Esophagus squamous epithelium (tissue), 5 donors: Measurements from ENCODE around the gene ITIH5. TPM values are rescaled to one million over a fixed set of nuclear protein-coding genes. Genes with fewer than 3 reads are reported as not detected.

ENCODE experiments used
- DNase-seq: peaks from one replicate; lab custom pipeline; 2025; lab: John Stamatoyannopoulos, UW
- H3K27ac ChIP-seq, 4 donors: fragments of 200-600 bp; sonication (generic); one replicate each; pipeline ENCODE4 v1.5.1; 2016 to 2019; ENCODE audit warnings: mild to moderate bottlenecking in 1 of 4
- H3K27me3 ChIP-seq, 4 donors: fragments of 200-600 bp; sonication (generic); 1 replicate in 3 of 4; 2 replicates in 1 of 4; pipeline versions ENCODE4 v1.5.1 to v1.6.0; 2017 to 2021; ENCODE audit warnings: antibody characterized with exemption in 1 of 4
- H3K36me3 ChIP-seq, 3 donors: fragments of 200-600 bp; sonication (generic); one replicate each; pipeline ENCODE4 v1.5.1; 2016 to 2019
- H3K4me1 ChIP-seq, 3 donors: fragments of 200-600 bp; sonication (generic); one replicate each; pipeline ENCODE4 v1.5.1; 2017 to 2019
- H3K4me3 ChIP-seq, 4 donors: fragments of 200-600 bp; sonication (generic); 1 replicate in 3 of 4; 2 replicates in 1 of 4; pipeline ENCODE4 v1.5.1; 2016 to 2019; ENCODE audit warnings: mild to moderate bottlenecking in 2 of 4, moderate library complexity in 1 of 4
- H3K9me3 ChIP-seq, 3 donors: fragments of 200-600 bp; sonication (generic); one replicate each; pipeline ENCODE4 v1.5.1; 2016 to 2019
- POLR2A ChIP-seq, 4 donors: fragments of 450-650 bp; IDR thresholded peaks; one replicate each; pipeline ENCODE4 v1.6.1; 2017; ENCODE audit warnings: antibody characterized with exemption in 4 of 4, mild to moderate bottlenecking in 4 of 4, moderate library complexity in 3 of 4
- WGBS, 2 donors: methylation state at CpG; one replicate each; pipeline ENCODE4 v1.1.5; 2018; 5-methylcytosine and 5-hydroxymethylcytosine counted together
- intact Hi-C: fragments of 100-400 bp; cut with DNase I; formaldehyde crosslinking; loops from one replicate; pipeline ENCODE4 v1.15.0; 2022
- total RNA-seq, 4 donors: library from RNA; depleted of rRNA; stranded (reverse); fragments of >200 nt; gene quantifications; one replicate each; pipeline ENCODE4 v1.1.0, GENCODE V29; 2016
- TF ChIP-seq, protein P1 (sequence below), 6 experiments: fragments of 450-650 bp in 4 of 6; fragments of 200-600 bp in 2 of 6; sonication (generic) in 2 of 6; IDR thresholded peaks; one replicate each; pipeline ENCODE4 v1.5.1; 2016 to 2019; ENCODE audit warnings: antibody characterized with exemption in 6 of 6, mild to moderate bottlenecking in 4 of 6, moderate library complexity in 4 of 6
- donor health status: DM: yes; HTN: yes; CAD: no.

The ITIH5 gene
- total RNA-seq, 4 donors from 2014 or later: 2.2 to 21.4 (median 3.3) TPM

DNA sequence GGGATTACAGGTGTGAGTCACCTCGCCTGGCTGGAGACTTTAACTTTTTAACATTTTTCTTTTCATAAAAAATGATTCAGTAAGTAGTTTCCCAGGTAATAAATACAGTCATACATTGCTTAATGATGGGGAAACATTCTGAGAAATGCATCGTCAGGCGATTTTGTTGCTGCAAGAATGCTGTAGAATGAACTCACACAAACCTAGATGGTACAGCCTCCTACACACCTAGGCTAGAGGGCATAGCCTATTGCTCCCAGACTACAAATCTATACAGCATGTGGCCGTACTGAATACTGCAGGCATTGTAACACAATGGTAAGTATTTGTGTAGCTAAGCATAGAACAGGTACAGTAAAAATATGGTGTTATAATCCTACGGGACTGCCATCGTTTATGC is 147.4 kb downstream of the ITIH5 start:
- H3K9me3 ChIP-seq: no peaks in the 10 kb centered on the region

DNA sequence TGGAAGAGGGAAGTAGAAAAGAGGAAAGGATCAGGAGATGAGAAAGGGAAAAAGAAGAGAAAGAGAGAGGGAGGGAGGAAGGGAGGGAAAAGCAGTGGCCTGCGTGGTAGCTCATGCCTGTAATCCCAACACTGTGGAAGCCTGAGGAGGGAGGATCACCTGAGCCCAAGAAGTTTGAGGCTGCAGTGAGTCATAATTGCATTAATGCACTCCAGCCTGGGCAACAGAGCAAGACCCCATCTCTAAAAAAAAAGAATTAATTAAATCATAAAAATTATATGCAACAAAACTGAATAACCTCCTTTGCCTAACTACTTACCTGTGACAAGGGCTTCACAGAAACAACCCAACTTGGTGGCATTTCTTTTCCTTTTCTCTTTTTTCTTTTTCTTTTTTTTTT is 148.1 kb downstream of the ITIH5 start:
- H3K27me3 ChIP-seq: peaks cover 0 to 54% (median 3%) of the 10 kb centered on the region in 4 donors
- no peak overlapping the region for H3K27ac ChIP-seq
- H3K4me3 ChIP-seq: no peak overlapping the region
- H3K36me3 ChIP-seq: no peaks in the 10 kb centered on the region
- TF ChIP-seq POLR2A (IDR thresholded peaks at IDR 0.05): no peak
- TF ChIP-seq, protein P1, sequence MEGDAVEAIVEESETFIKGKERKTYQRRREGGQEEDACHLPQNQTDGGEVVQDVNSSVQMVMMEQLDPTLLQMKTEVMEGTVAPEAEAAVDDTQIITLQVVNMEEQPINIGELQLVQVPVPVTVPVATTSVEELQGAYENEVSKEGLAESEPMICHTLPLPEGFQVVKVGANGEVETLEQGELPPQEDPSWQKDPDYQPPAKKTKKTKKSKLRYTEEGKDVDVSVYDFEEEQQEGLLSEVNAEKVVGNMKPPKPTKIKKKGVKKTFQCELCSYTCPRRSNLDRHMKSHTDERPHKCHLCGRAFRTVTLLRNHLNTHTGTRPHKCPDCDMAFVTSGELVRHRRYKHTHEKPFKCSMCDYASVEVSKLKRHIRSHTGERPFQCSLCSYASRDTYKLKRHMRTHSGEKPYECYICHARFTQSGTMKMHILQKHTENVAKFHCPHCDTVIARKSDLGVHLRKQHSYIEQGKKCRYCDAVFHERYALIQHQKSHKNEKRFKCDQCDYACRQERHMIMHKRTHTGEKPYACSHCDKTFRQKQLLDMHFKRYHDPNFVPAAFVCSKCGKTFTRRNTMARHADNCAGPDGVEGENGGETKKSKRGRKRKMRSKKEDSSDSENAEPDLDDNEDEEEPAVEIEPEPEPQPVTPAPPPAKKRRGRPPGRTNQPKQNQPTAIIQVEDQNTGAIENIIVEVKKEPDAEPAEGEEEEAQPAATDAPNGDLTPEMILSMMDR (IDR thresholded peaks at IDR 0.05): no peak
- no peak for DNase-seq
- intact Hi-C loops: no loop called here
- no peaks in the 10 kb centered on the region for H3K9me3 ChIP-seq
- WGBS, 2 donors: 86 to 88% methylated on average over 1 of the region's 1 CpG
- H3K4me1 ChIP-seq: no peaks in the 10 kb centered on the region

More for the DNA sequence above, 147.4 kb downstream of the ITIH5 start:
- WGBS, 2 donors: 70 to 71% methylated on average over 6 of the region's 6 CpGs
- no peak overlapping the region for H3K4me3 ChIP-seq
- H3K27me3 ChIP-seq: peaks cover 0 to 56% (median 3%) of the 10 kb centered on the region in 4 donors
- no peaks in the 10 kb centered on the region for H3K4me1 ChIP-seq
- no peak overlapping the region for H3K27ac ChIP-seq
- H3K36me3 ChIP-seq: no peaks in the 10 kb centered on the region
- DNase-seq: no peak
- intact Hi-C loops: no loop called here
- TF ChIP-seq, protein P1 (IDR thresholded peaks at IDR 0.05): peak in 1 of 6 experiments; percentile 38
- TF ChIP-seq POLR2A (IDR thresholded peaks at IDR 0.05): no peak

DNA sequence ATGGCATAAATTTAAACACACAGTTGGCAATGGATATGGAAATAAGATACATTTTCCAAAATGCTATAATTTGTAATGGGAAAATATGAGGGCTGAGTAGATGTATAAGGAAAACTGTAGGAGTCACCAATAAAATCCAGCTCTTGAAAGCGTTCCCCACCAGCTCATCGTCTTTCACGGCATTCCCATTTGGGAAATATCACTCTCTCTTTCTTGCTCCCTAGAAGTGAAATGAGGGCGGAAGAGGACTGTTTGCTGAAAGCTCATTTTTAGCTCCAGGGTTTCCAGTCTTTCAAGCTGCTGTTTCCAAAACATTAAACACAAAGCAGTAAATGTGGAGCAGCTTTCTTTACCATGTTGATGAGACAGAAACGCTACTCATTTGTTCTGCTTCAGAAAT is 151.3 kb downstream of the ITIH5 start:
- TF ChIP-seq, protein P1 (IDR thresholded peaks at IDR 0.05): no peak
- no peak for TF ChIP-seq POLR2A (IDR thresholded peaks at IDR 0.05)
- no peak for DNase-seq

DNA sequence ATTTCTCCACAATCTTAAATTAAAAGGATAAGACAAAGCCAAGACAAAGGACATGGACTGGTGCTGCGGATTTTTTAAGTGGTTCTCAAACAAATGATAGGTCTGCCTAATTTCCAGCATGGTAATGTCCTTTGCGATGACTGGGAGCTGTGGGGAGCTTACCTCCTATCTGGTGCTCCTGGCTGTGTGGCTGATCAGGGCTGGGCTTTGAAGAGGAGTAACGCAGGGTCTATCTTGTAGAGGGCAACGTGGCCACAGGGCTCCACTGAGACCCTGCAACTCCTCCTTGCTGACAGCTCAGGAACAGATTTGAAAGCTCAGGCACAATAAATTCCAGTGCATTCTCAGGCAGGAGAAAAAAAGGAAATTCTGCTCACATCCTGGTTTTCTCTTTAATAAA is 152.8 kb downstream of the ITIH5 start:
- DNase-seq: no peak
- TF ChIP-seq POLR2A (IDR thresholded peaks at IDR 0.05): no peak
- TF ChIP-seq, protein P1 (IDR thresholded peaks at IDR 0.05): no peak
- Histone ChIP-seq H3K4me1 (no peaks in the 10 kb centered on the region), H3K27ac (no peak overlapping the region), H3K9me3 (no peaks in the 10 kb centered on the region), H3K4me3 (no peak overlapping the region), H3K36me3 (no peaks in the 10 kb centered on the region), H3K27me3 (peaks cover 0 to 30% (median 3%) of the 10 kb centered on the region in 4 donors)
- 69 to 72% methylated on average over 4 of the region's 4 CpGs for WGBS, 2 donors
- intact Hi-C loops: no loop called here

More for the DNA sequence above, 151.3 kb downstream of the ITIH5 start:
- no peaks in the 10 kb centered on the region for H3K4me1 ChIP-seq
- intact Hi-C loops: no loop called here
- no peaks in the 10 kb centered on the region for H3K36me3 ChIP-seq
- no peak overlapping the region for H3K4me3 ChIP-seq
- 56 to 65% methylated on average over 5 of the region's 5 CpGs for WGBS, 2 donors
- H3K9me3 ChIP-seq: no peaks in the 10 kb centered on the region
- H3K27ac ChIP-seq: no peak overlapping the region
- peaks cover 0 to 30% (median 3%) of the 10 kb centered on the region in 4 donors for H3K27me3 ChIP-seq

DNA sequence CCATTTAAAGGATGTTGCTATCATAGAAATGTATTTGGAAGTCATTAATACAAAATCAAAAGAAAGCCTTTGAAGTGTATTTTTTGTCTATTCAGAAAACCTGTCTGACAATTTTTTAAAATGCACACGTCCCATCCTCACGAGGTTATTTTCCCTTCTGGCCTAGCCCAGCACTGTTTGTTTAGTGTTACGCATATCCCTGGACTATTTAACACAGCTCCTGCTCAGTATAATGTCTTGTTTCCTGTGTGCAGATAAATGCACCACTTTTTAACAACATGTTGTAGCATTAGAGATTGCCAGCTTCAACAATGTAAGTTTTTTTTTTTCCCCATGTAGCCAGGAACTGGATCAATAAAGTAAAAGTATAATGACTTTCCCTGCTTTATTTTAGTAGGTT is 153.3 kb downstream of the ITIH5 start:
- TF ChIP-seq, protein P1 (IDR thresholded peaks at IDR 0.05): no peak
- no peak for TF ChIP-seq POLR2A (IDR thresholded peaks at IDR 0.05)

More for the DNA sequence above, 153.3 kb downstream of the ITIH5 start:
- no peaks in the 10 kb centered on the region for H3K36me3 ChIP-seq
- H3K9me3 ChIP-seq: no peaks in the 10 kb centered on the region
- no peaks in the 10 kb centered on the region for H3K4me1 ChIP-seq
- H3K4me3 ChIP-seq: no peak overlapping the region
- WGBS, 2 donors: 51 to 58% methylated on average over 3 of the region's 3 CpGs
- no peak for DNase-seq
- intact Hi-C loops: no loop called here
- no peak overlapping the region for H3K27ac ChIP-seq
- peaks cover 0 to 26% (median 3%) of the 10 kb centered on the region in 4 donors for H3K27me3 ChIP-seq
